Activated CD4-positive, alpha-beta T cell treated with anti-CD3 and anti-CD28 coated beads, Interleukin-2, amount 50 U/mL, for 1 hour (primary cell): ENCODE results near the gene PLA2G1B.
A peak's percentile ranks its signal among the peaks of the same experiment; 100 is the strongest.
"Not testable (repeated sequence)": the region's sequence is repeated elsewhere in the genome, so short reads cannot be mapped to it uniquely, and the experiment has no call there.

Source experiments
- DNase-seq: peaks from one replicate; pipeline ENCODE4 v3.0.0-alpha.2; 2020

The PLA2G1B gene

GRCh38 chr12:120358412-120359100 lies 31.0 kb upstream of the PLA2G1B start:
- DNase-seq, result no peak

- no peak for DNase-seq
These were observed 29.5 kb upstream of the PLA2G1B start for GRCh38 chr12:120357104-120357503.

GRCh38 chr12:120356567-120357030 lies 29.0 kb upstream of the PLA2G1B start:
- peak; percentile 68 for DNase-seq

DNA sequence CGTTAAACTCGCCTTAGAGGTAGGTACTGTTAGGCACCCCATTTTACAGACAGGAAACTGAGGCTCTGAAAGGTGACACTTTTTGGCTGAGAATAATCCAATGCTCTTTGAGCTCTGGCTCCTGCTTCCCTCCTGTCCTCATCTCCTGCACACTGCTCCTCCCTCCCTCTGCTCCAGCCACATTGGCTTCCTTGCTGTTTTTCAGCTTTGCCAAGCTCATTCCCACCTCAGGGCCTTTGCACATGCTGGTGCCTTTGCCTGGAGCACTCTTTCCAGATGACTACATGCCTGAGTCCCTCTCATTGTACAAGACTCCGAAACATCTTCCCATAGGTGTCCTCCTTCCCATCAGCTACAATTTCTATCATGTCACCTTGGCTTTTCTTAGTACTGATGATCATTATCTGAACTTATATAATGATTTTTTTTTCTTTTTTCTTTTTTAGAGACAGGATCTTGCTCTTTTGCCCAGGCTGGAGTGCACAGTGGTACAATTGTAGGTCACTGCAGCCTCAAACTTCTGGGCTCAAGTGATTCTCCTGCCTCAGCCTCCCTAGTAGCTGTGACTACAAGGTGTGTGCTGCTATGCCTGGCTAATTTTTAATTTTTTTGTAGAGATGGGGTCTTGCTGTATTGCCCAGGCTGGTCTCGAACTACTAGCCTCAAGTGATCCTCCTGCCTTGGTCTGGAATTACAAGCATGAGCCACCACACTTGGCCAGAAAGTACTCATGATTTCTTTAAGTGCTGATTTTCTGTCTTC lies 26.2 kb upstream of the PLA2G1B start:
- DNase-seq, result no peak

- DNase-seq, result no peak
These were observed 25.6 kb upstream of the PLA2G1B start for GRCh38 chr12:120353136-120353535.

- DNase-seq, result no peak
These were observed 24.5 kb upstream of the PLA2G1B start for GRCh38 chr12:120352117-120352516.

DNA sequence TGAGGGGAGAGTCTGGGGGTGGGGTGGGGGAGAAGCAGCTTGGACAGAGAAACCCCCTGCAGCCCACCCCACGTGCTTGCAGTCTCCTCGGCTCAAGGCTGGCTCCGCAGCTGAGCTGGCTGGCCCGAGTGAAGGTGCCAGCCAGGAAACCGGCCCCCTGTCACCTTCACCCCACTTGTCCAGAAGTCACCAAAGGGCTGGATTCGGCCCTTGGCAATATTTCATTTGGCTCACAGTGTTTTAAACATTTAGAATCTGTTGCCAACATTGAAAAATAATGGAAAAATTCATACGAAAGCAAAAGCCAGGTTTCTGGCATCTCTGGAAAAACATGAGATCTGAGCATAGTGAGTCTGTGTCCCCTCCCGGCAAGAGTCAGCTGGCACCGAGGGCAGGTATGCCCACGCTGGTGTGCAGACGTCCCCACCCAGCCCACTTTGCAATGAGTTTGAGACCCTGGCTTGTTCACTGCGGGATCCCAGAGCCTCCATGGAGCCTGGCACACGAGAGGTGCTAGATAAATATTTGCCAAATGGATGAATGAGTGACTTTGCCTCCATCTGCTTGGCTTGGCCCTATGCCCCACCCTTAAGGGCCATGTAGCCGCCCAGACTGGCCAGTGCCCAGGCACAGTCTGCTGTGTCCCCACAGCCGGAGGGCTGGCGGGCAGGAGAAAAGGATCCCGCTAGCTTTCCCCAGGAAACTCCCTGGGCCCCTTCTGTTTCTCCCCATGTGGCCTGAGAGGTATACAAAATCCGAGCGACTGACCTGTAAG lies 23.2 kb upstream of the PLA2G1B start:
- DNase-seq, result no peak

DNA sequence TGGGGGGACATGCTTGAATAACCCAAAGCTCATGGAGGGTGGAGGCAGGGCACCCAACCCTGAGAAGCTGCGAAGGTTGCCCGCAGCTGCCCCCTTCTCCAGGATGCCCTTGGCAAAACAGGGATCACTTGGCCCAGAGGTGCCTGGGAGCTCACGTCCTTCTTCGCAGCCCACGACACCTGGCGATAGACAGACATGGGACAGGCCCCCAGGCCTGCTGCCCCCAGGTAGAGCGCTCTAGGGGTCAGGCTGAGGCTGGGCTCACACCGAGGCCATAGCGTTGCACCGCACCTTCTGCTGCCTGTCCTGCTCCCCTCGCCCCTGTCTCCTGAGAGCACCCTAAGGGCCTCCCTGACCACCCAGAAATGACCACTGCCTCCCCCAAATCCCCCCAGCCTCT lies 20.2 kb upstream of the PLA2G1B start:
- no peak for DNase-seq

- no peak for DNase-seq
These were observed 19.1 kb upstream of the PLA2G1B start for GRCh38 chr12:120346681-120347080.

GRCh38 chr12:120346031-120346430 lies 18.5 kb upstream of the PLA2G1B start:
- DNase-seq, result no peak

DNA sequence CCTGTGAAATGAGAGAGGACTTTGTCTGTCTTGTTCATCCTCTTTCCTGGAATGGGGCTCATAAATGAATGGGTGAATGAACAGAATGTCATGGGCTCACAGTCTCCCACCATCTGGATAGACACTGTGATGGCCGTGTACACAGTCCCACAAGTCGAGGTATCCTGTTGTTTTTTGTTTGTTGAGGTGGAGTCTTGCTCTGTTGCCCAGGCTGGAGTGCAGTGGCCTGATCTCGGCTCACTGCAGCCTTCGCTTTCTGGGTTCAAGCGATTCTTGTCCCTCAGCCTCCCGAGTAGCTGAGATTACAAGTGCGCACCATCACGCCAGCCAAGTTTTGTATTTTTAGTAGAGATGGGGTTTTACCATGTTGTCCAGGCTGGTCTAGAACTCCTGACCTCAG lies 16.1 kb upstream of the PLA2G1B start:
- DNase-seq, result no peak

DNA sequence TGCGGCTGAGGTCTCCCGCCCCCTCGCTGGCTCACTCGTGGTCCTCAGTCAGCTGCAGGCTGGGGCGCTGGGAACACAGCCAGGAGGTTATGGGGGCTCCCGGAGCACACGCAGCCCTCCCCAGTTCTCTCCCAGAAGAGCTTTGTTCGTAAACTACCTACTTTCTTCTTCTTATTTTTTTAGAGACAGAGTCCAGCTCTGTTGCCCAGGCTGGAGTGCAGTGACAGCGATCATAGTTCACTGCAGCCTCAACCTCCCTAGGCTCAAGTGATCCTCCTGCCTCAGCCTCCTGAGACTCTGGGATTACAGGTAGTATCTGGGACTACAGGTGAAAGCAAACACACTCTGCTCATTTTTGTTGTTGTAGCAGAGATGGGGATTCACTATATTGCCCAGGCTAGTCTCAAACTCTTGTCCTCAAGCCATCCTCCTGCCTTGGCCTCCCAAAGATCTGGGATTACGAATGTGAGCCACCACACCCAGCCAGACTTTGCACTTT lies 15.5 kb upstream of the PLA2G1B start:
- DNase-seq, result no peak

DNA sequence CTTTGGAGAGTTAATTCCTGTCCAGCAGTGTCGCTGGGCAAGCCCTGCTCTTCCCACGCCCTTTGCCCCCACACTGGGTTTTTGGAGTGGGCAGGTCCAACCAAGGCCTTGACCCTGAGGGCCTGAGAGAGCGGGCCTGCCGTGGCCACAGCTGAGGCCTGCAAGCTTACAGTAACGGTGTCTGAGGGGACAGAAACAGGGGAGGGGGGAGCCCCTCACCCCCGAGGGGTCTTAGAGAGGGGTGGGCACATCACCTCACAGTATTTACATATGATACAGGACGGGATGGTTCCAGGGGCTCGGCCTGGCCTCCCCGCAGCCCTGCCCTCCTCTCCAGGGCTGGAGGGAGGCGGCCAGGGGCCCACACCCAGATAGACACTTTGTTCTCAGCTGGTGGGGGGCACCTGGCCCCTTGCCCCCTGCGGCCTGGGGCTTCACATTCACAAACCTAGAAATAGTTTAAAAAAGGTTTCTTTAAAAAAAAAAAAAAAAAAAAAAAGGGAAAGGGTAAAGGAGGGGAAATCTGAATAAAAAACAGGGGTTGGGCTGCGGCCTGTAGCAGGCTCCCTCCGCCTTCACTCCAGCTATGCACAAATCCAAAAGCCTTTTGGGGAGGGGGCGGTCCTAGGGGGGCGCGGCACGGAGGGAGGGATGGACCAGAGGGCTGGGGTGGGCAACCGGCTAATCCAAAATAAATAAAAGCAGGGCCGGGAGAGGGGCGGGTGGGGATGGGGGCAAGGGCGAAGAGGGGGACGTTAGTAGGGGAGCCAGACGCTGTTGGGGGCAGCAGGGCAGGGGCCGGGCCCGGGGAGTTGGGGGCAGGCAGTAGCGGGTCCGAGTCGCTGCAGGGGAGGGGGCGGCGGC lies 14.8 kb upstream of the PLA2G1B start:
- no peak for DNase-seq

- DNase-seq, result no peak
These were observed 11.7 kb upstream of the PLA2G1B start for GRCh38 chr12:120339256-120339655.

GRCh38 chr12:120337730-120338129 lies 10.2 kb upstream of the PLA2G1B start:
- DNase-seq, result no peak

DNA sequence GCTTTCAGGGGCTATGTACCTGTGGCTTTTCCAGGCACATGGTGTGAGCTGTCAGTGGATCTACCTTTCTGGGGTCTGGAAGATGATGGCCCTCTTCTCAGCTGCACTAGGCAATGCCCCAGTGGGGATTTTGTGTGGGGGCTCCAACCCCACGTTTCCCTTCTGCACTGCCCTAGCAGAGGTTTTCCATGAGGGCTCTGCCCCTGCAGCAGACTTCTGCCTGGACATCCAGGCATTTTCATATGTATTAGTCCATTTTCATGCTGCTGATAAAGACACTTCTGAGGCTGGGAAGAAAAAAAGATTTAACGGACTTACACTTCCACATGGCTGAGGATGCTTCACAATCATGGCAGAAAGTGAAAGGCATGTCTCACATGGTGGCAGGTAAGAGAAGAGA lies 8.8 kb upstream of the PLA2G1B start:
- DNase-seq, result not testable (repeated sequence)

DNA sequence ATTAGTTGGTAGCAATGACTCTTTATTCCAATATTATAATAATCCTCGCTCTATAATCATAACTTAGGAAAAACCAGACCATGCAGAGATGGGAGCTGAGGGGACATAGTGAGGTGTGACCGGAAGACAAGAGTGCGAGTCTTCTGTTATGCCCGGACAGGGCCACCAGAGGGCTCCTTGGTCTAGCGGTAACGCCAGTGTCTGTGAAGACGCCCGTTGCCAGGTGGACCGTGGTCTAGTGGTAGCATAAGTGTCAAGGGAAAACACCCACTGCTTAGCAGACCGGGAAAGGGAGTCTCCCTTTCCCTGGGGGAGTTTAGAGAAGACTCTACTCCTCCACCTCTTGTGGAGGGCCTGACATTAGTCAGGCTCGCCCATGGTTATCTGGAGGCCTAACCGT lies 7.9 kb upstream of the PLA2G1B start:
- peak; percentile 8 for DNase-seq

DNA sequence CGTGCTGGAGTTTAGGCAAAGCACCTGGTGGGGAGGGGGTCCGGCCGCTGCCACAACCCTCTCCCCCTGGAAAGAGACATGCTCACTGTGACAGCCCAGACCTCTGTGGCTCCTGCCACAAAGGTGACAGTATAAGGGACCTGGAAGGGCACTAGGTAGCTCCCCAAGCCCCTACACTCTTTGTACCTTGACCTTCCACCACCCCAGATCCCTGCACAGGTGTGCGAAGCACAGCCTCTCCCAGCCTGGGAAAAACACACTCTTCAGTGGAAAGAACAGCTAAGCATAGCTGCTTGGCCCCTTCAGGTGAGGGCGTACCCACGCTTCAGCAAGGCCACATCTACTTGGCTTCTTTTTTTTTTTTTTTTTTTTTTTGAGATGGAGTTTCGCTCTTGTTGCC lies 4.9 kb upstream of the PLA2G1B start:
- no peak for DNase-seq

DNA sequence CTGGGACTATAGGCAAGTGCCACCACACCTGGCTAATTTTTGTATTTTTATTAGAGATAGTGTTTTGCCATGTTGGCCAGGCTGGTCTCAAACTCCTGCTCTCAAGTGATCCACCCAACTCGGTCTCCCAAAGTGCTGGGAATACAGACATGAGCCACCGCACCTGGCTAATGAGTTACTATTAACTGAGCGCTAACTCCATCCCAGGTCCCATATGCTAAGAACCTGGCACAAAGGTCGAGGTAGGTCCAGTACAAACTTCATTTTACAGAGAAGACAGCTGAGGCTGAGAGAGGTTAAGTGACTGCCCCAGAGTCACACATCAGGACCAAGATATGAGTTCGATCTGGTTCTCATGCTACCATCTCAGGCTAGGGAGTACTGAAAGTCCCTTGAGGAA lies 4.5 kb upstream of the PLA2G1B start:
- DNase-seq, result no peak

- DNase-seq, result no peak
These were observed 3.8 kb upstream of the PLA2G1B start for GRCh38 chr12:120331390-120331789.

DNA sequence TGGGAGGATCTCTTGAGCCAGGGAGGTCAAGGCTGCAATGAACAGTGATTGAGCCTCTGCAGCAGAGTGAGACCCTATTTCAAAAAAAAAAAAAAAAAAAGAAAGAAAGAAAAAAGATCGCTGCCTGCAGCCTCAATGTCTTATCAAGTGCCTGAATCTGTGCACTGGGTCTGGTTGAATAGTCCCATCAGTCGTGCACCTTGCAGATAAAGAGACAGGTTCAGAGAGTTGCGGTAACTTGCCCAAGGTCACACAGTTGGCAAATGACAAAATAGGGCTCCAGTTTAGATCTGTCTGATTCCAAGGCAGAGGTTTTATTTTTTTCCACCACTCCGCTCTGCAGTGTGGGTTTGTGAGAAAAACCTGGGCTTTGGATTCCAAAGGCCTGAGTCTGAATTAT lies 649 bp upstream of the PLA2G1B start:
- DNase-seq, result no peak

DNA sequence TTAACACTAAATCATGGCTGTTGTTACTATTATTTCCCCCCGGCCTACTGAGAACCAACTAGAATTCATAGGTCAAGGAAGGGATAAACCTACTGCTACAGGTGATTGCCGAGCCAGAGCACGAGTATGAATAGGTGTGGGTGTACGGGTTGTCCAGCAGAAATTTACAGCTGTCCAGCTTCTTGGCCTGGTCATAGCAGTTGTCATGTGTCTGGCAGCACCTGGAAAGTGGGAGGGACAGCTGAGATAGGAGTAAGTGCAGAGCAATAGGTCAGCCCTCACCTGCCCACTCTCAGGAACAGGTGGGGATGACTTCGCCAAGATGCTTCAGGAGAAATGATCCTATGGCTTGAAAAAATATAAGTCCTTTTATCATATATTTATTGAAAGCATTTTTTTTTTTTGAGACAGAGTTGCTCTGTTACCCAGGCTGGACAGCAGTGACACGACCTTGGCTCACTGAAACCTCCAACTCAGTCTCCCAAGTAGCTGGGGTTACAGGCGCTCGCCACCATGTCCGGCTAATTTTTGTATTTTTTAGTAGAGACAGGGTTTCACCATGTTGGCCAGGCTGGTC lies 2.6 kb downstream of the PLA2G1B start:
- DNase-seq, result no peak
